Measurements from ENCODE around the gene CFL1.

- TF ChIP-seq POLR2AphosphoS5 (IDR thresholded peaks at IDR 0.05; ENCODE audit: borderline replicate concordance, low read depth, low read length) (peak; percentile 27; the same call in 1 of the 2 replicates), EZH2 (IDR thresholded peaks at IDR 0.05) (no peak)
Observed at GRCh38 chr11:65868907-65869306, 10.9 kb upstream of the CFL1 start.

Data from SK-N-MC (cell line).